Coronary artery (tissue), 2 donors: ENCODE results near the gene TNS1.
A peak's percentile ranks its signal among the peaks of the same experiment; 100 is the strongest.

Experiments used
- DNase-seq: peaks from one replicate; pipeline ENCODE4 v3.0.0-alpha.2; 2017; ENCODE audit warnings: low spot score
- H3K27ac ChIP-seq, 2 donors: fragments of 200-600 bp; sonication (generic); one replicate each; pipeline ENCODE4 v1.5.1; 2016 to 2019
- H3K4me3 ChIP-seq: fragments of 200-600 bp; sonication (generic); 2 replicates; pipeline ENCODE4 v1.5.1; 2016; ENCODE audit warnings: mild to moderate bottlenecking, moderate library complexity
- TF ChIP-seq, protein P1 (sequence below): fragments of 200-600 bp; sonication (generic); IDR thresholded peaks from one replicate; pipeline ENCODE4 v1.5.1; 2019; ENCODE audit warnings: antibody characterized with exemption

TNS1 gene

GRCh38 chr2:218009765-218010139, 7.0 kb upstream of the TNS1 start:
- no peak for DNase-seq
- TF ChIP-seq, protein P1, sequence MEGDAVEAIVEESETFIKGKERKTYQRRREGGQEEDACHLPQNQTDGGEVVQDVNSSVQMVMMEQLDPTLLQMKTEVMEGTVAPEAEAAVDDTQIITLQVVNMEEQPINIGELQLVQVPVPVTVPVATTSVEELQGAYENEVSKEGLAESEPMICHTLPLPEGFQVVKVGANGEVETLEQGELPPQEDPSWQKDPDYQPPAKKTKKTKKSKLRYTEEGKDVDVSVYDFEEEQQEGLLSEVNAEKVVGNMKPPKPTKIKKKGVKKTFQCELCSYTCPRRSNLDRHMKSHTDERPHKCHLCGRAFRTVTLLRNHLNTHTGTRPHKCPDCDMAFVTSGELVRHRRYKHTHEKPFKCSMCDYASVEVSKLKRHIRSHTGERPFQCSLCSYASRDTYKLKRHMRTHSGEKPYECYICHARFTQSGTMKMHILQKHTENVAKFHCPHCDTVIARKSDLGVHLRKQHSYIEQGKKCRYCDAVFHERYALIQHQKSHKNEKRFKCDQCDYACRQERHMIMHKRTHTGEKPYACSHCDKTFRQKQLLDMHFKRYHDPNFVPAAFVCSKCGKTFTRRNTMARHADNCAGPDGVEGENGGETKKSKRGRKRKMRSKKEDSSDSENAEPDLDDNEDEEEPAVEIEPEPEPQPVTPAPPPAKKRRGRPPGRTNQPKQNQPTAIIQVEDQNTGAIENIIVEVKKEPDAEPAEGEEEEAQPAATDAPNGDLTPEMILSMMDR, result no peak
- Histone ChIP-seq H3K4me3 (peak overlapping the region; percentile 87), H3K27ac (peak overlapping the region; percentile 24 to 59)

GRCh38 chr2:218009231-218009630, 6.4 kb upstream of the TNS1 start:
- TF ChIP-seq, protein P1, result no peak
- Histone ChIP-seq H3K4me3 (peak overlapping the region; percentile 87), H3K27ac (peak overlapping the region in 1 of 2 donors; percentile 59)

DNA sequence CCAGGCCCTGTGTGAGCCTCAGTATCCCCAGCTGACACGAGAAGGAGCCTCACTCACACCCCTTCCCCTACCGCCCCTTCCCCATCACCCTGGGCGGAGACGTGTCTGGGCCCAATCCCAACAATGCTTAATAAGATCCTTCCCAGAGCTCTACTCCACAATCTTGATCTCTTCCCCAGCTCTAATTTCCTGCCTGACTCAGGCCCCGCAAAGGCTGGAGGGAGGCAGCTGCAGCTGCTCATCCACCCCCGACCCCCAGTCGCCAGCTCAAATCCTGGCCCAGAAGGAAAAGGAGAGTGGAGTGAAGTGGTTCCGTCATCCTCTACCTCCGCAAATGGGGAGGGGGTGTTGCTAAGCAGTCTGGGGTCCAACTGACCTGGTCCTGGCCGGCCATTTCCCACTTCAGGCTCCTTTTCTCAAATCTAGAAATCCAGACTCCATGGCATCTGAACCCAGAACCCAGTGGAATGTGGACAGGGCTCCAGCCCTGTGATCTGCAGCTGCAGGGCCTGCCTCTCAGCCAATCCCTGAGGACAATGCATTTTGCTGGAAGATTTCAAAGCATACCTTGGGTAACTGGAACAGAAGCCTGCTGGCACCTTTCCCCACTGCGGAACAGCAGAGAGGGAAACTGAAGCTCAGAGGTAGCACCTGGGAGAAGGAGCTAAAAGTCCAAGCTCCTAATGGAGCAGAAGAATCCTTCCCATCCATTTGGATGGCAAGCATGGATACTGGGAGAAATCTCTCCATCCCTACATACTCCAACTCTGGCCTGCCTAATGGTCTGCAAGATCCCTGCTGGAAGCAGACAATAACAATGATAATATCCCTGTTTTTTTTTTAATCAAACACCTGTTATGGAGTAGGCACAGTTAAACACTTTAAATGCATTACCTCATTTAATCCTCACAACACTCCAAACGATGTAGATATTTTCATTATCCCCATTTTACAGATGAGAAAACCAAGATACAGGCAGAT, 5.6 kb upstream of the TNS1 start:
- Histone ChIP-seq H3K4me3 (peak overlapping the region; percentile 87), H3K27ac (peak overlapping the region in 1 of 2 donors; percentile 64)
- DNase-seq, result no peak
- TF ChIP-seq, protein P1, result no peak

More at GRCh38 chr2:218009231-218009630, 6.4 kb upstream of the TNS1 start:
- DNase-seq, result no peak

- peak overlapping the region in 1 of 2 donors; percentile 64 for H3K27ac ChIP-seq
- TF ChIP-seq, protein P1, result no peak
- DNase-seq, result no peak
- H3K4me3 ChIP-seq, result no peak overlapping the region
Observed at GRCh38 chr2:218006741-218007140, 3.9 kb upstream of the TNS1 start.

GRCh38 chr2:218005486-218005885, 2.7 kb upstream of the TNS1 start:
- Histone ChIP-seq H3K4me3 (no peak overlapping the region), H3K27ac (peak overlapping the region in 1 of 2 donors; percentile 94)
- DNase-seq, result no peak
- TF ChIP-seq, protein P1, result no peak

DNA sequence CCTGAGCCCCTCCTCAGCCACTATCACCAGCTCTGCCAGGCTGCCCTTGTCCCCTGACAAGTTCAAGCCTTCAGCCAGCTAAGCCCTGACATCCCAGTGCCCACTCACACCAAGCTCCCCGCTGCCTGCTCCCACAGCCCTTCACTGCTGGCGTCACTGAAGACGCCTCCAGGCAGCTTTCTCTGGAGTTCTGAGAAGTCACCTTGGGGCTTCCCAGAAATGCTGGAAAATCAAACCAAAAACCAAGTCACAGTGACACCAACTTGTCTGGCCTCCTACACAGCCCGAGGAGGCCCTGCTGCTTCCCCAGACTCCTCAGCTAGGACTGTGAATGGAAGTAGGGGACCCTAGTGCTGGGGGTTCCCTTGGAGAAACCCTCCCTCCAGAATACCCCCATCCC, 2.2 kb upstream of the TNS1 start:
- Histone ChIP-seq H3K27ac (peak overlapping the region; percentile 31 to 94), H3K4me3 (no peak overlapping the region)
- no peak for DNase-seq
- TF ChIP-seq, protein P1, result no peak
